GM18502 (cell line): ENCODE measurements around the gene XPO1.
"Not testable (repeated sequence)": the region's sequence is repeated elsewhere in the genome, so short reads cannot be mapped to it uniquely, and the experiment has no call there.

Experiments
- ATAC-seq: cut with Tn5 transposase; IDR thresholded peaks from one replicate; pipeline ENCODE4 v1.9.1; 2021; ENCODE audit warnings: mild to moderate bottlenecking; ENCODE audit not compliant: unreplicated experiment, poor library complexity

Gene XPO1

DNA sequence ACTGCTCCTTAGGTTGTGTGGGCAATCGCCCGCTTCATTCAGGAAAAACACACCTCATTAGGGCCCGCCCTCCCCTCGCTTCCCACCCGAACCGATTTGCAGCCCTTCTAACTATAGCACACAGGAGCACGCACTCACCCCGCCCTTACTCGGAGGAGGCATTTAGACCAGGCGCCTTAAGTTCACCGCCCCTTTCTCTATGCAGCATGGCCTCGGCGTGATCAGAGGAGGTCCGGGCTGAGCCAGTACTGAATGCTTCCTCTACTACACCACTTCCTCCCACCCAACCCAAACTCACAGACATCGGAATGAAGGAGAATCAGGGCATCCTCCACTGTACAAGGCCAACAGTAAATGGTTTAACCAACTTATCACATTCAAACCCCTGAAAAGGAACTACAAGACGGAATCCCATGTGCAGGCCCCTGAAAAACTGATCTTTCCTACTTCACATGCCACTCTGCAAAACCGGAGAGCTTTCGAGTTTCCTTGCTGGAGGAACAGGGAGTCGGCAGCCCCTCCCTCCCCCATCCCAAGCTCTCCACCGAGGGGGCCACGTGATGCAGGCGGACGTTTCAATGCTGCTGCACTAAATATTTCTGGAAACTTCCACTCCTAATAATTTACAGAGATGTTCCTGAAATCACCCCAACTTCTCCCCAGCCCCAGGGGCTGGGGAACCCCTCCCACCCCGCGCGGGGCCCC is 1.4 kb downstream of the XPO1 start:
- peak; percentile 68 for ATAC-seq

DNA sequence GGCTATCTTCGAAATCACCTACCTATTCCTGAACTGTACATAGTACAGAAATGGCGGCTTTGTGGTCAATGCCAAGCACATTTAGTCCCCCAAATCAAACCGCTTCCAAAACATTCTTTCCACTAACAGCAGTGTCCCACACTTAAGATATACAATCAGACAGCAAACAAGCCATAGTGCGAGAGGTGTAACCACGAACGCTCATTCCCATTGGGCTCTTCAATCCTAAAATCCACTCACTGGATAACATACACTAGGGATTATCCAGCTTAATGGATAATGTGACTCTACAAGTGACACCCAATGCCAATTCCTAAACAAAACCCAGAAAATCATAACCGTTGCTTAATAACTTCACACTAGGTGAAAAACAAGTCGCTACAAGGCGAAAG is 2.0 kb downstream of the XPO1 start:
- ATAC-seq: no peak

DNA sequence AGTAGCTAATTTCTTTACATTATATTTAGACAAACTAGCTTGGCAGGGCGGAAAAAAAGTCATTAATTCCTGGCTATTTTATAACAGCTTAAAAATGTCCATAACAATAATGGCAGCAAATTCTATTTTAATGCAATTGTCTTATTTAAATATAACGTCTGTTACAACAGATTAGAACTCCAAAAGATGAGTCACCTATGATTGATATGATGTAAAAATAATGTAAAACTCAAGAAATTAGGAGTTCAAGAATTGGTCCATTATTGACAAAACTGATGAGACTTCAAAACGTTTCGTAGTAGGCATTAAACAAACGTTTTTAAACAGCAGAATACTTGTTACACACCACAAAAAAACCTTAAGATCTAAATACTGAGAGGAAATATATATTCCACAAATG is 2.7 kb downstream of the XPO1 start:
- no peak for ATAC-seq

DNA sequence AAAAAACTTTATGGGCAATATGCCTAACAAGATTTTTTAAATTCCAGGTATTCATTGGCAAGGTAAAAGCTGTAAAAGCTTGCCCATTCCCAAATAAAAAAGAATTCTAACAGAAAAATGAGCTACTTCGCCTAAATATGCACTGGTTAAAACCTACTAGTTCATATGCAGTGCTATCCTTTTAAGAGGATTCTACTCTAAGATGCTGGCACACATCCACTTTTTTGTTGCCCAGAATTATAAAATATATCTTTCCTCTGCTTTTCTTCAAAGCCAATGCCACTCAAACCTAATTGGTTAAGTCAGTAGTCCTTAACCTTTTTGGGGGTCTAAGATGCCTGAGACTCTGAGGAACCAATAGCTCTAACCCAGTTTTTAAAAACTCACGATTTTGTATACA is 3.2 kb downstream of the XPO1 start:
- ATAC-seq: no peak

DNA sequence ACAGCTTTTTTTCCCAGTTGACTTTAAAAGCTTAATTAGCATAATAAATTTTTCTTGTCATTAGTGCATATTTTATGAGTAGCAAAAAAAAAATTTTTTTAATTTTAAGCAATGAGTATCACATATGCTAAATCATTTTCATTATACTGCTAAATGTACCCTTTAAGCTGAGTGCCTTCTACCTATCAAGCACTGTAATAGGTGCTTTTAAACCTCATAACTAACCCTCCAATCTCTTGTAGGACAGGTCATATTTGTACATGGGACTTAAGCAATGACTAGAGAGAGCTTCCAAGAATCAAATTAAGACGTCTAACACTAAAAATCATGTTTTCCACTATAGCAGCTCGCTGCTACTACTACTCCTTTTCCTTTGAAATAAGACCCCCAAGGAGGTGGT is 7.4 kb downstream of the XPO1 start:
- ATAC-seq: no peak

DNA sequence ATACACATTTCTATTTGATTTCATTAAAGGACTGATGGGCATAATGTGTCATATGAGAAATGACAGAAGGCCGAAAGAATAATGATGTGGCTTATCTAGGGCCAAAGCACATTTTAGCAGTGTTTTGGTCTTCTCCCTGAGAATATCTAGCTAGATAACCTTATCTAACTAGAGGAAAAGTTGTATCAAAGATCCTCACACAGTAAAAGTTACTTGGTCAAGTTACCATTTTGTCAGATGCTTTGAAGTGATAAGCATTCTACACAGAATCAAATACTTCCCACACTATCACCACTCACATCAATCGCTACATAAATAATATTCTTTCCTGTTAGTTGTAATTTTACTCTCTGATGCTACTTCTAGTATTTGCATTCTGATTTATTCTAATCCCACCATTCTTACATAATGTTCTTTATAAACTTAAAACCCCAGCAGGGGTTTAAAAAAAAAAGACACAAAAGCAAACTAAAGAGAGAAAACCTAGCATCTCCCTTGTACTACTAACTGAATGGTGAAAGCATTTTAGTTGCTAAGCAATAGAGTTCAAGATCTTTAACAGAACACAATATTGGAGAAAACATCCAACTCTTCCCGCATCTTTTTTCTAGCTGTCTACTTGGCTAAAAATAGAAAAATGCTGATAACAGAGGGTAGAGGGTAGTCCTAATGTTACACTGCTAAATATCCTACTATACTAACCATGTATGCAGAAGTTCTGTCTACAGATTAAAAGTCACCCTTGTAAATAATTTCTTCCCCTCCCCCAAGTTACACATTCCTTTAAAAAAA is 8.0 kb downstream of the XPO1 start:
- no peak for ATAC-seq

DNA sequence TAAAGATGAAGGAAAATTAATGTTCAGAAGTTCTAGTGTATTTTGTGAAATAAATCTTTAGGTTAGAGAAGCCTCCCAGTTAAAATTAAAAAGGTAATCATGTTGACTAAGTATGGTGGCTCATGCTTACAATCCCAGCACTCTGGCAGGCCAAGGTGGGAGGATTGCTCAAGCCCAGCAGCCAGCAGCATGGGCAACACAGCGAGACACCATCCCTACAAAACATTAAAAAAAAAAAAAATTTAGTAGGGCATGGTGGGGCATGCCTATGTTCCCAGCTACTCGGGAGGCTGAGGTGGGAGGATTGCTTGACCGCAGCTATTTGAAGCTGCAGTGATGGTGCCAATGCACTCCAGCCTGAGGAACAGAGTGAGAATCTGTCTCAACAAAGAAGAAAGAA is 17.9 kb downstream of the XPO1 start:
- no peak for ATAC-seq

DNA sequence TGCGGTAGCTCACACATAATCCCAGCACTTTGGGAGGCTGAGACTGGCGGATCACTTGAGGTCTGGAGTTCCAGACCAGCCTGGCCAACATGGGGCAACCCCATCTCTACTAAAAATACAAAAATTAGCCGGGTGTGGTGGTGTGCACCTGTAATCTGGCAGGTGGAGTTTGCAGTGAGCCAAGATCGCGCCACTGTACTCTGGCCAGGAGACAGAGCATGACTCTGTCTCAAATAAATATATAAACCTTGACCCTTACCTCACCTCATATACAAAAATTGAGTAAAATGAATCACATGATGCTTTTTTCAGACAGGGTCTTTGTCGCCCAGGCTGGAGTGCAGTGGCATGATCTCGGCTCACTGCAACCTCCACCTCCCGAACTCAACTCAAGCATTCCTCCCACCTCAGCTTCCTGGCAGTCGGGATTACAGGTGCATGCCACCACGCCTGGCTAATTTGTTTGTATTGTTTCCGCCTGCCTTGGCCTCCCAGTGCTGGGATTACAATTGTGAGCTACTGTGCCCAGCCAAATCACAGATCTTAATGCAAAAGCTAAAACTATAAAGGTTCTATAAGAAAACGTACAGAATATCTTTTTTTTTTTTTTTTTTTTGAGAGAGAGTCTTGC is 25.3 kb downstream of the XPO1 start:
- no peak for ATAC-seq

DNA sequence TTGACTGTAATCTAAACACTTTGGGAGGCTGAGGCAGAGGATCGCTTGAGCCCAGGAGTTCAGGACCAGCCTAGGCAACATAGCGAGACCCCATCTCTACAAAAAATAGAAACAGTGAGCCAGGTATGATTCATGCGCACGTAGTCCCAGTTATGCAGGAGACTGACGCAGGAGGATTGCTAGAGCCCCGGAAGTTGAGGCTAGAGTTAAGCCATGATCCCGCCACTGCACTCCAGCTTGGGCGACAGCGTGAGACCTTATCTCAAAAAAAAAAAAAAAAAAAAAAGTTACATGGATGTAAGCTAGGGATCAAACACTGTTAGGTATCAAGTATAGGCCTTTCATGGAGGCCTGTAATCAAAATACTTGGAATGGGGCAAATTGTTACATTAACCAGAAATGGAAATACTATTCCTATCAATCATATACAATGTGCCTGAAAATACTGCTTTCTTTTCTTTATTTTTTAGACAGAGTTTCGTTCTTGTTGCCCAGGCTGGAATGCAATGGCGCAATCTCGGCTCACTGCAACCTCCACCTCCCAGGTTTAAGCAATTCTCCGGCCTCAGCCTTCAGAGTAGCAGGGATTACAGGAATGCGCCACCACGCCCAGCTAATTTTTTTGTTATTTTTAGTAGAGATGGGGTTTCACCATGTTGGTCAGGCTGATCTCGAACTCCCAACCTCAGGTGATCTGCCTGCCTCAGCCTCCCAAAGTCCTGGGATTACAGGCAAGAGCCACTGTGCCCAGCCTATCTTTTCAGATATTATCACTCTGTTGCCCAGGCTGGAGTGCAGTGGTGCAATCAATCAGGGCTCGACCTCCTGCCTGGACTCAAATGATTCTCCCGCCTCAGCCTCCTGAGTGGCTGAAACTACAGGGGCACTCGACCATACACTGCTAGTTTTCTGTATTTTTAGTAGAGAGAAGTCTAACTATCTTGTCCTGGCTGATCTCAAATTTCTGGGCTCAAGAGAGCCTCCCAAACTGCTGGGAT is 27.2 kb downstream of the XPO1 start:
- ATAC-seq: no peak

DNA sequence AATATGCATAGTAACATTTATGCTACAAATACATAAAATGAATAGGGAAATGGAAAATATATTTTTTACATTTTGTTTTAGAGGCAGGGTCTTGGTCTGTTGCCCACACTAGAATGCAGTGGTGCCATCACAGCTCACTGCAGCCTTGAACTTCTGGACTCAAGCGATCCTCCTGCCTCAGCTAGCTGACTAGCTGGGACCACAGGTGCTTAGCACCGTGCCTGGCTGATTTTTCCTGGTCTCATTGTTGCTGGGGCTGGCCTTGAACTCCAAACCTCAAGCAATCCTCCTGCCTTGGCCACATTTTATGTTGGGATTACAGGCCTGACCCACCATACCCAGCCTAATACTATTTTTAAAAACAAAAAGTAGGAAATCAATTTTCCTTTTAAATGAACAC is 33.2 kb downstream of the XPO1 start:
- ATAC-seq: no peak

DNA sequence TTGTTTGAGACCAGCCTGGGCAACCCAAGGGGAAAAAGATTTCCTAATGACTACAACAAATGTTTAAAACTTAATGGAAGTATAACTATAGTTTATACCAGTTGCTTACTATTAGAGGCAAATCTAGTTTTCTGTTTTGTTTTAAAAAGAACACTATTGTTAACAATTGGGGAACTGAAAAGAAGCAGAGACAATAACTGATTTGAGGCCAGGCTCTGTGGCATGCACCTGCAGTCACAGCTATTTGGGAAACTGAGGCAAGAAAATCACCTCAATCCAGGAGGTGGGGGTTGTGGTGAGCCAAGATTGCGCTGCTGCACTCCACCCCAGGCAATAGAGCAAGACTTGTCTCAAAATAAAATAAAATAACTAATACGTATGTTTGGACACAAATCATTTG is 39.1 kb downstream of the XPO1 start:
- ATAC-seq: no peak

DNA sequence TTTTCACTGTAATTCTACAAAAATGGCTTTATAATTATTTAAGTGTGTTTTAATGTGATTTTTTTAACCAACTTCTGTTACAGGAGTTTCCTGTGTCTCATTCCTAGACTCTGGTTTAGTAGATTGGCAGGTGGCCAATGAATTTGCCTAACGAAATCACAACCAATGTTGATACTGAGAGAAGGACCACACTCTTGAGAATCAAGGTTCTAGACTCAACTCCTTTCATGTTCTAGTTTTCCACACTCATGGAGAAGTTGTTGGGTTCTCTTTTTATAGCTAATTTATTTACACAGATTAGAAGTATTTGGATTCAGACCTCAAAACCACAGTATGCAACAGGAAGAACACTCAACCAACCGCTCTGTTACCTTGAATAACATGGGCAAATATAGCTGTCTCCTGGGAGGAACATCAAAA is 44.6 kb downstream of the XPO1 start:
- ATAC-seq: no peak

DNA sequence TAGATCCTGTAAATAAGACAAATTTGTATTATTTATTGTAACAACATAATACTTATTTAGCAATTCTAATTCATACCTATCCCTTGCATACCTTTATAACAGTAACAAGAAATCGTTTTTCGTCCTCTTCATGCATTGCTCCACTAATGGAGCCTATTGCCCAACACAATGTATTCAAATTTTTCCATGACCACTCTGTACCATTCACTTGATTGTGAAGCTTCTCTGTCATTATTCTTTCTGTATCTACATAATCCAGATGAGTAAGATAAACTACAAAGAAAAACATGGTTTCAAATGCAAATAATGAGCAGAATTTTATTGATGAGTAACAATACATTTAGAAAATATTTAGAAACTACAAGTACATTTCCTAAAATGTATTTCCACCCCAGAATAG is 45.7 kb downstream of the XPO1 start:
- ATAC-seq: no peak

DNA sequence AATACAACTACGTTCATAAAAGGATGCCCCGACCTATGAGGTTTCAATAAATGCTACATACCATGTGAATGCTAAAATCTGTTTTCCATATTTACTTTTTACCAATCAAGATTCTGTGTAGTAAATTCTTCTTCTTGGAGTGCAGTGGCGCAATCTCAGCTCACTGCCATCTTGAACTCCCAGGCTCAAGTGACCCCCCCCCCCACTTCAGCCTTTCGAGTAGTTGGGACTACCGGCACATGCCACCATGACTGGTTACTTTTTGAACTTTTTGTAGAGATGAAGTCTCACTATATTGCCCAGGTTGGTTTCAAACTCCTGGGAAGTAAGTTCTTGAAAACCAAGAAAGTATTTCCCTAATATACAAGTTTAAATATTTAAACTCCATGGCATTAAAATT is 52.9 kb downstream of the XPO1 start:
- no peak for ATAC-seq

DNA sequence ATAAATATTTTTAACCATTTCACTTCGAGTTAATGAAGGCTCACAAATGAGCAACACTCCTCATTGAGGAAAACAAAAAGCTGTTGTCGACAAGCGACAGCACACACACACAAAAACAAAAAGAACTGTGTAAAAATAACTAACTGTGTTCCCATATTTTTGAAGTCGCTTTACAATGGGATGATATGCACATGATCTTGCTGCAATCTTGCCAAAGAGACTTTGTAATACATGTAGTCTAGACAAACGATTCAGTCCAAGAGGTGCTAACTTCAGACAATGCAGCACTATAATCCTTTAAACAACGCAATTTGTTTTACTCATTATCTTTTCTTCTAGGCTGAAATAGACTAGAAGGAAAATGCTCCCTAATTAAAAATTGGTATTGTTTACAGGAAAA is 60.1 kb downstream of the XPO1 start:
- no peak for ATAC-seq

DNA sequence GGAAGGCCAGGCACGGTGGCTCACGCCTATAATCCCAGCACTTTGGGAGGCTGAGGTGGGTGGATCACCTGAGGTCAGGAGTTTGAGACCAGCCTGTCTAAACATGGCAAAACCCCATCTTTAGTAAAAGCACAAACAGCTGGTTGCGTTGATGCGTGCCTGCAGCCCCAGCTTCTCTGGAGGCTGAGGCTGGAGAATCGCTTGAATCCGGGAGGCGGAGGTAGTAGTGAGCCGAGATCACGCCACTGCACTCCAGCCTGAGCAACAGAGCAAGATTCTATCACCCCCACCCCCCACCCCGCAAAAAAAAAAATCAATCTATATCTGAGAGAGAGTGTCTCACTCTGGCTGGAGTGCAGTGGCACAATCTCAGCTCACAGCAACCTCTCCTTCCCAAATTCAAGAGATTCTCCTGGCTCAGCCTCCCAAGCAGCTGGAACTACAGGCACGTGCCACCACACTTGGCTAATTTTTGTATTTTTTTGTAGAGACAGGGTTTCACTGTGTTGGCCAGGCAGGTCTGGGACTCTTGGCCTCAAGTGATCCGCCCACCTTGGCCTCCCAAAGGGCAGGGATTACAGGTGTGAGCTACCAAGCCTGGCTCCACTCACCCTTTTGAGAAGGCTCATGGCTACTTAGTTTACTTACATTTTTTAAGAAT is 61.1 kb downstream of the XPO1 start:
- not testable (repeated sequence) for ATAC-seq

DNA sequence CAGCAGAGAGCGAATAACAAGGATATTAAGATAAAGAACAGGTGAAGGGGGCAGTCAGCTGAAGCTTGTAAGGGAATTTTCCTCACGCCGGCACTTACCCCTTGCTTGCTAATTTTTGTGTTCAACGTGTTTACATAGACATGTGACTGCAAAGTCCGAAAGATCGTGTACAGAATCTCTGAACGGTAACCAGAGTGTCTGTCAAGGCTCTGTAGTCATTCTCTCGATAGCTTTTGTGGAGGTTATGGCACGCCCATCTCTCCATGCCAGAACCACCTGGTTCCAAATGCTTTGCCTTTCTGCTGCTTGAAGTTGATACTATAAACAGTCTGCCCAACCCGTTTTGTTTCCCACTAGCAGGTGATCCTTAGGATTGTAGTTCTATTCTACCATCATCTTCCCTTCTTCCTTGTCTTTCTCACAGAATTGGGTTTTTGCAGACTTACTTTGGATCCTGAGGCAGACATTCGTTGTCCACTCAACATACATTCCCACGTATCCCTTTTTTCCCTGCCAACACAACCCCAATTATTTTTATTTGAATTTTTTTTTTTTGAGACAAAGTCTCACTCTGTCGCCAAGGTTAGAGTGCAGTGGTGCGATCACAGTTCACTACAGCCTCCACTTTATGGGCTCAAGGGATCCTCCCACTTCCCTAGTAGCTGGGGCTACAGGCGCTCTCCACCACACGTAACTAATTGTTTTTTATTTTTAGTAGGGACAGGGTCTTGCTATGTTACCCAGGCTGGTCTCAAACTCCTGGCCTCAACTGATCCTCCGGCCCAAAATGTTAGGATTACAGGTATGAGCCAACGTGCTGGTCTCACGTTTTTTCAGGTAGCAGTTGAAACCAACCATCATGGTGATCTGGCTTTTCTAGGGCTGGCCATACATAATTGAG is 66.0 kb downstream of the XPO1 start:
- no peak for ATAC-seq

DNA sequence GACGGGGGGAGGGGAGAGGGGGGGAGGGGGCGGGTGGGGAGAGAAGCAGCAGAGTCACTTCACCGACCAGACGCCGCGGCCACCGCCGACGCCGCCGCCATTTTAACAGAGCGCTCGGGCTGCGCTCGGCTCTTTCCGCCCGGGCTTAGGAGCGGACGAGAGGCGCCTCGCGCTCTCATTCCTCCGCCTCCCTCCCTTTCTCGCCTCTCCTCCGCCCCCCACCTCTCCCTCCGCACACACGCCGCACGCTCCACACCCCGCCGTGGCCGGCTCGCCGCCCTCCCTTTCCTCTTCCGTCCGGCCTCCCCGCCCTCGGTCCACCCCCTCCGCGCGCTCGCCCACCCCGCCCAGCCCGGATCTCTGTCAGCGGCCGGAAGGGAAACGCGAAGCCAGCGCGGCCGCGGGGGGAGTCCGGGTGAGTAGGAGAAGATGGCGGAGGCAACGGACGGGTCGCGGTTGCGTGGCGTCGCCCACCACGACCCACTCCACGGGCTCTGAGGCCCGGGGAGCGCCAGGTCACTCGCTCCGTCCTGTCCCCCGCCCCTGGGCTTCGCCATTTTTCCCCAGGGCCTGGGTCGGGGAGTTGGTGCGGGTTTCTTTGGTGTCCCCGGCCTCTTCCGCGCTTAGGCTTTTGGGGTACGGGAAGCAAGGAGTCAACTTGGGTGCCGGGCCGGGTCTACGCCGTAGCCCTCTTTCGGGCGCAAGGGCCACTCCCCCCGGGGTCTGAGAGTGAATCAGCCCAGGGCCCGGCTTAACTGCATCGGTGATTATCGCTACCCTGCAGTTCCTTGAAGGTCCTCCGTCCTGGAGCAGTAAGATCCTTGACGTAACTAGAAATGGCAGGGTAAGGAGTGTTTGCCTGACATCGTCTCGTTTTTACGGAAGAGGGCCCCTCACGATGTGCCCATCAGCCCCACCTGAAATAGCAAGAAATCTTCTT is 66.9 kb downstream of the XPO1 start, which contains the start of gene USP34:
TSS of gene USP34 (minus strand) at position 123 of the 940 bp plus-strand sequence. CDS start 395 bp downstream, outside the sequence.
- peak; percentile 79 for ATAC-seq
